Daoy (cell line): ENCODE data around the gene ASPSCR1. TPM values are rescaled to one million over a fixed set of nuclear protein-coding genes. Genes with fewer than 3 reads are reported as not detected.
A peak's percentile ranks its signal among the peaks of the same experiment; 100 is the strongest.

Experiments
- DNase-seq: peaks from one replicate; pipeline ENCODE4 v3.0.0-alpha.2; 2015; ENCODE audit warnings: low read depth
- total RNA-seq: library from RNA; depleted of rRNA; stranded (reverse); fragments of >200 nt; shearing (Covaris generic); gene quantifications from 2 replicates; pipeline ENCODE4 v1.2.3, GENCODE V29; 2014

Gene ASPSCR1
- total RNA-seq, 1 experiment from 2014 or later, result 41.3 TPM

GRCh38 chr17:81959362-81960129 lies 17.9 kb upstream of the ASPSCR1 start:
- peak; percentile 76 for DNase-seq

- DNase-seq, result peak; percentile 32
These were observed 17.1 kb upstream of the ASPSCR1 start for GRCh38 chr17:81960130-81960958.

- DNase-seq, result peak; percentile 54
These were observed 16.3 kb upstream of the ASPSCR1 start, which contains the start of gene NOTUM for GRCh38 chr17:81961087-81961511. TSS of gene NOTUM (minus strand) at chr17:81961187. CDS start at chr17:81960909, 278 bp downstream.

- DNase-seq, result no peak
These were observed 15.6 kb upstream of the ASPSCR1 start for GRCh38 chr17:81961521-81962498.

- DNase-seq, result no peak
These were observed 14.7 kb upstream of the ASPSCR1 start for GRCh38 chr17:81962499-81963441.

GRCh38 chr17:81964081-81964849 lies 13.2 kb upstream of the ASPSCR1 start:
- DNase-seq, result no peak

- no peak for DNase-seq
These were observed 10.8 kb upstream of the ASPSCR1 start for GRCh38 chr17:81966343-81967243.

GRCh38 chr17:81967244-81967532 lies 10.2 kb upstream of the ASPSCR1 start:
- no peak for DNase-seq

- DNase-seq, result peak; percentile 73
These were observed 9.7 kb upstream of the ASPSCR1 start for GRCh38 chr17:81967533-81968395.

- DNase-seq, result no peak
These were observed 9.1 kb upstream of the ASPSCR1 start for GRCh38 chr17:81968396-81968745.

GRCh38 chr17:81968850-81969812 lies 8.3 kb upstream of the ASPSCR1 start:
- no peak for DNase-seq

GRCh38 chr17:81973432-81973831 lies 4.0 kb upstream of the ASPSCR1 start:
- DNase-seq, result no peak

GRCh38 chr17:81976332-81977210 lies 858 bp upstream of the ASPSCR1 start:
- DNase-seq, result peak; percentile 49

- DNase-seq, result no peak
These were observed 1.3 kb downstream of the ASPSCR1 start for GRCh38 chr17:81978524-81979298.

GRCh38 chr17:81980122-81980521 lies 2.7 kb downstream of the ASPSCR1 start:
- DNase-seq, result no peak
